C4-2B (cell line): Measurements from ENCODE around the gene IGLL1.

Source experiments
- H3K27ac ChIP-seq: fragments of 450-650 bp; 2 replicates; pipeline ENCODE4 v1.5.1; 2017
- CTCF ChIP-seq: fragments of 450-650 bp; conservative IDR thresholded peaks from 2 replicates; pipeline ENCODE4 v1.5.1; 2017; ENCODE audit warnings: mild to moderate bottlenecking
- ZFX ChIP-seq: fragments of 450-650 bp; IDR thresholded peaks from 2 replicates; pipeline ENCODE4 v1.6.1; 2017

The IGLL1 gene

GRCh38 chr22:23534201-23534850 lies 45.8 kb downstream of the IGLL1 start:
- H3K27ac ChIP-seq = peak overlapping the region; percentile 66; the same call in 1 of the 2 replicates

GRCh38 chr22:23533771-23534191 lies 46.3 kb downstream of the IGLL1 start:
- peak overlapping the region; percentile 4; the same call in 1 of the 2 replicates for H3K27ac ChIP-seq
- TF ChIP-seq ZFX (no peak), CTCF (no peak)

More at GRCh38 chr22:23534201-23534850, 45.8 kb downstream of the IGLL1 start:
- TF ChIP-seq ZFX (no peak), CTCF (no peak)

GRCh38 chr22:23533328-23533762 lies 46.7 kb downstream of the IGLL1 start:
- TF ChIP-seq CTCF (no peak), ZFX (no peak)
- H3K27ac ChIP-seq = peak overlapping the region; percentile 4; the same call in 1 of the 2 replicates

- TF ChIP-seq ZFX = no peak
- no peak for TF ChIP-seq CTCF
- H3K27ac ChIP-seq = no peak overlapping the region
Measured at GRCh38 chr22:23532731-23533130, 47.4 kb downstream of the IGLL1 start.

- no peak overlapping the region for H3K27ac ChIP-seq
- TF ChIP-seq CTCF = no peak
- no peak for TF ChIP-seq ZFX
Measured at GRCh38 chr22:23531966-23532705, 48.0 kb downstream of the IGLL1 start.

- no peak for TF ChIP-seq ZFX
- TF ChIP-seq CTCF = no peak
- H3K27ac ChIP-seq = no peak overlapping the region
Measured at GRCh38 chr22:23531283-23531956, 48.7 kb downstream of the IGLL1 start.

GRCh38 chr22:23530766-23531282 lies 49.3 kb downstream of the IGLL1 start:
- H3K27ac ChIP-seq = no peak overlapping the region
- TF ChIP-seq CTCF (no peak), ZFX (no peak)
